ENCODE results near the gene SLC43A2. TPM values are rescaled to one million over a fixed set of nuclear protein-coding genes. Genes with fewer than 3 reads are reported as not detected.

The SLC43A2 gene
- total and polyA plus RNA-seq, 2 of the 13 experiments (the other 11 are each of a cell fraction or from before 2014, with no cell fraction given), result 7.3 to 20.0 TPM

DNA sequence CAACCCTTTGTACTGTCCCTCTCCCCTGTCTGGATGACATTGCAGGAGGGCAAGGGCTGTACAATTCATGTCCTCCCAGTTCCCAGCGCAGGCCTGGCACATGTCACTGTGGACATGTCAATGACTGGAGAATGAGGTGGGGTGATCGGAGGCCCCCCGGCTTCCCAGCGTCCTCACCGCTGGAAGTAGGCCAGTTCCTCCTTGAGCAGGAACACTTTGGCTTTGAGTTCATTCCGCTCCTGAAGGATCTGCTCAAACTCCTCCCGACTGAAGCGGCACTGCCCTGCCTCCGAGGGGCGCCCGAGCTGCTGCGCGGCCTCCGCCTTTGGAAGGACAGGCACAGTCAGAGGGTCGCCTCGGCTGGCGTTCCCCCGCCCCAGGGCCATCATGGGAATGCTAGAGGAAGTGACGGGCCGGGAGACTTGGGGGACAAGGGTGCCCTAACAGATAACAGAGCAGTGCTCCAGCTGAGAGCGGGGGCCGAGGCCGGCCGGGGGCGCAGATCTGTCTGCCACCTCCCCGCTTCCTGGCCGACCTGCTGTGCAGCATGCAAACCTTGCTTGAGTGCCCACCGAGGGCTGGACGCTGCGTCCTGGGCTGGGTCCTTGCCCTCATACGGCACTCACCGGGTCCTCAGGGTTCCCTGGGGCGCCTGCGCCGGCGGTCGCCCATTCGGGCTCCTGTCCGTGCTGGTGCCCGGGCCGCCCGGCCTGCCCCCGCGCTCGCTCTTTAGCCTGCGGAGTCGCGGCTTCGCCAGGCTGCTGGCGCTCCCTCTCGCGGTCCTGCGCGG is 19.7 kb upstream of the SLC43A2 start (continued):
- no peak for TF ChIP-seq SNAPC5 (CRISPR knock-in tag; IDR thresholded peaks at IDR 0.05; ENCODE audit: borderline replicate concordance)
- TF ChIP-seq PLRG1 (conservative IDR thresholded peaks at IDR 0.05), result no peak
- TF ChIP-seq, protein P1, sequence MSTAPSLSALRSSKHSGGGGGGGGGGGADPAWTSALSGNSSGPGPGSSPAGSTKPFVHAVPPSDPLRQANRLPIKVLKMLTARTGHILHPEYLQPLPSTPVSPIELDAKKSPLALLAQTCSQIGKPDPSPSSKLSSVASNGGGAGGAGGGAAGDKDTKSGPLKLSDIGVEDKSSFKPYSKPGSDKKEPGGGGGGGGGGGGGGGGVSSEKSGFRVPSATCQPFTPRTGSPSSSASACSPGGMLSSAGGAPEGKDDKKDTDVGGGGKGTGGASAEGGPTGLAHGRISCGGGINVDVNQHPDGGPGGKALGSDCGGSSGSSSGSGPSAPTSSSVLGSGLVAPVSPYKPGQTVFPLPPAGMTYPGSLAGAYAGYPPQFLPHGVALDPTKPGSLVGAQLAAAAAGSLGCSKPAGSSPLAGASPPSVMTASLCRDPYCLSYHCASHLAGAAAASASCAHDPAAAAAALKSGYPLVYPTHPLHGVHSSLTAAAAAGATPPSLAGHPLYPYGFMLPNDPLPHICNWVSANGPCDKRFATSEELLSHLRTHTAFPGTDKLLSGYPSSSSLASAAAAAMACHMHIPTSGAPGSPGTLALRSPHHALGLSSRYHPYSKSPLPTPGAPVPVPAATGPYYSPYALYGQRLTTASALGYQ (CRISPR knock-in tag; IDR thresholded peaks at IDR 0.05), result no peak
- TF ChIP-seq MXD4 (CRISPR knock-in tag; IDR thresholded peaks at IDR 0.05), result no peak
- peak; percentile 58; the same call in 1 of the 2 replicates for TF ChIP-seq ZBTB38 (CRISPR knock-in tag; IDR thresholded peaks at IDR 0.05)
- TF ChIP-seq HMGXB3 (CRISPR knock-in tag; IDR thresholded peaks at IDR 0.05; ENCODE audit: borderline replicate concordance), result no peak
- no peak for TF ChIP-seq IKZF4 (CRISPR knock-in tag; IDR thresholded peaks at IDR 0.05; ENCODE audit: borderline replicate concordance, low read depth, not compliant biosample characterization)
- no peak for TF ChIP-seq ERF (CRISPR knock-in tag; IDR thresholded peaks at IDR 0.05)
- TF ChIP-seq ZGPAT (CRISPR knock-in tag; IDR thresholded peaks at IDR 0.05), result no peak
- TF ChIP-seq, protein P2, sequence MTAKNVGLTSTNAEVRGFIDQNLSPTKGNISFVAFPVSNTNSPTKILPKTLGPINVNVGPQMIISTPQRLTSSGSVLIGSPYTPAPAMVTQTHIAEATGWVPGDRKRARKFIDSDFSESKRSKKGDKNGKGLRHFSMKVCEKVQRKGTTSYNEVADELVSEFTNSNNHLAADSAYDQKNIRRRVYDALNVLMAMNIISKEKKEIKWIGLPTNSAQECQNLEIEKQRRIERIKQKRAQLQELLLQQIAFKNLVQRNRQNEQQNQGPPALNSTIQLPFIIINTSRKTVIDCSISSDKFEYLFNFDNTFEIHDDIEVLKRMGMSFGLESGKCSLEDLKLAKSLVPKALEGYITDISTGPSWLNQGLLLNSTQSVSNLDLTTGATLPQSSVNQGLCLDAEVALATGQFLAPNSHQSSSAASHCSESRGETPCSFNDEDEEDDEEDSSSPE (CRISPR knock-in tag; IDR thresholded peaks at IDR 0.05), result no peak
- no peak for TF ChIP-seq MAFK (conservative IDR thresholded peaks at IDR 0.05 in 1 of 2, IDR thresholded peaks at IDR 0.05 in 1 of 2; ENCODE audit: low read length in 2 of 2)
- TF ChIP-seq ZFP90 (CRISPR knock-in tag; IDR thresholded peaks at IDR 0.05; ENCODE audit: borderline replicate concordance), result no peak
- TF ChIP-seq, protein P3, sequence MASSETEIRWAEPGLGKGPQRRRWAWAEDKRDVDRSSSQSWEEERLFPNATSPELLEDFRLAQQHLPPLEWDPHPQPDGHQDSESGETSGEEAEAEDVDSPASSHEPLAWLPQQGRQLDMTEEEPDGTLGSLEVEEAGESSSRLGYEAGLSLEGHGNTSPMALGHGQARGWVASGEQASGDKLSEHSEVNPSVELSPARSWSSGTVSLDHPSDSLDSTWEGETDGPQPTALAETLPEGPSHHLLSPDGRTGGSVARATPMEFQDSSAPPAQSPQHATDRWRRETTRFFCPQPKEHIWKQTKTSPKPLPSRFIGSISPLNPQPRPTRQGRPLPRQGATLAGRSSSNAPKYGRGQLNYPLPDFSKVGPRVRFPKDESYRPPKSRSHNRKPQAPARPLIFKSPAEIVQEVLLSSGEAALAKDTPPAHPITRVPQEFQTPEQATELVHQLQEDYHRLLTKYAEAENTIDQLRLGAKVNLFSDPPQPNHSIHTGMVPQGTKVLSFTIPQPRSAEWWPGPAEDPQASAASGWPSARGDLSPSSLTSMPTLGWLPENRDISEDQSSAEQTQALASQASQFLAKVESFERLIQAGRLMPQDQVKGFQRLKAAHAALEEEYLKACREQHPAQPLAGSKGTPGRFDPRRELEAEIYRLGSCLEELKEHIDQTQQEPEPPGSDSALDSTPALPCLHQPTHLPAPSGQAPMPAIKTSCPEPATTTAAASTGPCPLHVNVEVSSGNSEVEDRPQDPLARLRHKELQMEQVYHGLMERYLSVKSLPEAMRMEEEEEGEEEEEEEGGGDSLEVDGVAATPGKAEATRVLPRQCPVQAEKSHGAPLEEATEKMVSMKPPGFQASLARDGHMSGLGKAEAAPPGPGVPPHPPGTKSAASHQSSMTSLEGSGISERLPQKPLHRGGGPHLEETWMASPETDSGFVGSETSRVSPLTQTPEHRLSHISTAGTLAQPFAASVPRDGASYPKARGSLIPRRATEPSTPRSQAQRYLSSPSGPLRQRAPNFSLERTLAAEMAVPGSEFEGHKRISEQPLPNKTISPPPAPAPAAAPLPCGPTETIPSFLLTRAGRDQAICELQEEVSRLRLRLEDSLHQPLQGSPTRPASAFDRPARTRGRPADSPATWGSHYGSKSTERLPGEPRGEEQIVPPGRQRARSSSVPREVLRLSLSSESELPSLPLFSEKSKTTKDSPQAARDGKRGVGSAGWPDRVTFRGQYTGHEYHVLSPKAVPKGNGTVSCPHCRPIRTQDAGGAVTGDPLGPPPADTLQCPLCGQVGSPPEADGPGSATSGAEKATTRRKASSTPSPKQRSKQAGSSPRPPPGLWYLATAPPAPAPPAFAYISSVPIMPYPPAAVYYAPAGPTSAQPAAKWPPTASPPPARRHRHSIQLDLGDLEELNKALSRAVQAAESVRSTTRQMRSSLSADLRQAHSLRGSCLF (CRISPR knock-in tag; IDR thresholded peaks at IDR 0.05; ENCODE audit: borderline replicate concordance), result no peak
- no peak for TF ChIP-seq AHR (CRISPR knock-in tag; IDR thresholded peaks at IDR 0.05)

Data from HepG2 (cell line).